ENCODE measurements around the gene ANK3.

The ANK3 gene

GRCh38 chr10:60276232-60276631, 113.4 kb downstream of the ANK3 start:
- H3K4me3 ChIP-seq (ENCODE audit: low read depth in 1 of 5, low read length in 5 of 5), result no peak overlapping the region
- no peaks in the 10 kb centered on the region for H3K9me3 ChIP-seq (ENCODE audit: control insufficient read depth in 5 of 5, low read length in 5 of 5)
- no peak overlapping the region for H3K9ac ChIP-seq (ENCODE audit: low read length in 5 of 5)
- no peak overlapping the region for H3K27ac ChIP-seq (ENCODE audit: low read depth, low read length)
- no peaks in the 10 kb centered on the region for H3K27me3 ChIP-seq (ENCODE audit: control insufficient read depth in 5 of 5, insufficient read depth in 4 of 5, low read length in 5 of 5)
- H3K36me3 ChIP-seq (ENCODE audit: control insufficient read depth in 5 of 5, insufficient read depth in 5 of 5, low read length in 5 of 5), result no peaks in the 10 kb centered on the region
- H3K4me1 ChIP-seq (ENCODE audit: control insufficient read depth in 5 of 5, insufficient read depth in 5 of 5, low read length in 5 of 5), result no peaks in the 10 kb centered on the region

DNA sequence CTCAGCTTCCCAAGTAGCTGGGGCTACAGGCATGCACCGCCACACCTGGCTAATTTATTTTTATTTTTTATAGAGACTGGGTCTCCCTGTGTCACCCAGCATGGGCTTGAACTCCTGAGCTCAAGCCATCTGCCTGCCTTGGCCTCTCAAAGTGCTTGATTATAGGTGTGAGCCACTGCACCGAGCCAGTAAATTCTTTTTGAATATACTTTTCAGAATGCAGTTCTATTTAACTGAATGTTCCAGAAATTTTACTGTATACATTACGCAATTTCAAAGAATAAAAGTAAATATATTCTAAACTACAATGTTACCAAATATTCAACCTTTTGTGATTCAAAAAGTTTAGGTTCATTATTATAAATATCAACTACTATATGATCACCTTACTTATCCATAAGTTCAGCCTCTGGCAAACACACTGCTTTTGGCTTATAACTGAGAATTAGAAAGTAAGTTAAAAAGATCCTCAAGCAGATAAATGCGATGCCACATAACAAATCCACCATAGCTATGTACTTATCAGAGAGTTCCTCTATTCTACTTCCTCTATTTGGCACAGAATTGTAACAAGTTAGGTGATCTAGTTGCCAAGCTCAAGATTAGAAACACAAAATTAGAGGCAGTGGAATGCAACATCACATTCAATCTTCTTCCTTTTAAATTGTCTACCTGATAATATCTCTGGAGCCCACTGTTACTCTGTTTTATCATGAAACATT, 118.2 kb downstream of the ANK3 start:
- Histone ChIP-seq H3K27me3 (ENCODE audit: control insufficient read depth in 5 of 5, insufficient read depth in 4 of 5, low read length in 5 of 5) (no peaks in the 10 kb centered on the region), H3K9me3 (ENCODE audit: control insufficient read depth in 5 of 5, low read length in 5 of 5) (no peaks in the 10 kb centered on the region), H3K4me1 (ENCODE audit: control insufficient read depth in 5 of 5, insufficient read depth in 5 of 5, low read length in 5 of 5) (no peaks in the 10 kb centered on the region), H3K27ac (ENCODE audit: low read depth, low read length) (no peak overlapping the region), H3K9ac (ENCODE audit: low read length in 5 of 5) (no peak overlapping the region), H3K36me3 (ENCODE audit: control insufficient read depth in 5 of 5, insufficient read depth in 5 of 5, low read length in 5 of 5) (no peaks in the 10 kb centered on the region), H3K4me3 (ENCODE audit: low read depth in 1 of 5, low read length in 5 of 5) (no peak overlapping the region)

- Histone ChIP-seq H3K4me1 (ENCODE audit: control insufficient read depth in 5 of 5, insufficient read depth in 5 of 5, low read length in 5 of 5) (no peaks in the 10 kb centered on the region), H3K9me3 (ENCODE audit: control insufficient read depth in 5 of 5, low read length in 5 of 5) (no peaks in the 10 kb centered on the region), H3K9ac (ENCODE audit: low read length in 5 of 5) (no peak overlapping the region), H3K4me3 (ENCODE audit: low read depth in 1 of 5, low read length in 5 of 5) (no peak overlapping the region), H3K27ac (ENCODE audit: low read depth, low read length) (no peak overlapping the region), H3K36me3 (ENCODE audit: control insufficient read depth in 5 of 5, insufficient read depth in 5 of 5, low read length in 5 of 5) (no peaks in the 10 kb centered on the region), H3K27me3 (ENCODE audit: control insufficient read depth in 5 of 5, insufficient read depth in 4 of 5, low read length in 5 of 5) (no peaks in the 10 kb centered on the region)
Observed at GRCh38 chr10:60270426-60270825, 119.2 kb downstream of the ANK3 start.

DNA sequence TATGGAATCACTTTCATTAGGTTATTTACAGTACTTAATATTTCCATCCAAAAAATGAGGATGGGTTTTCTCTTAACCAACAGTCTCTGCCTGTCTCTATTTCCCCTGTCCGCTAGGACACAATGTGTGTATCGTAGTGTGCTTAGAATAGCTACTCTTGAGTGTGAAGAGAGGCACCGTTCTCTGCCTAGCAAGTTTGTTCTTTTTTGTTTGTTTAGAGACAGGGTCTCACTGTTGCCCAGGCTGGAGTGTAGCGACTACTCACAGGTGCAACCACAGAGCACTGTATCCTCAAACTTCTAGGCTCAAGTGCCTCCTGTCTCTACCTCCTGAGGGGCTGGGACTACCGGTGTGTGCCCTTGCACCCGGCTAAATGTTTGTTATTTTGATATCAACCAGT, 121.9 kb downstream of the ANK3 start:
- Histone ChIP-seq H3K4me1 (ENCODE audit: control insufficient read depth in 5 of 5, insufficient read depth in 5 of 5, low read length in 5 of 5) (no peaks in the 10 kb centered on the region), H3K9ac (ENCODE audit: low read length in 5 of 5) (no peak overlapping the region), H3K9me3 (ENCODE audit: control insufficient read depth in 5 of 5, low read length in 5 of 5) (no peaks in the 10 kb centered on the region), H3K36me3 (ENCODE audit: control insufficient read depth in 5 of 5, insufficient read depth in 5 of 5, low read length in 5 of 5) (no peaks in the 10 kb centered on the region), H3K4me3 (ENCODE audit: low read depth in 1 of 5, low read length in 5 of 5) (no peak overlapping the region), H3K27me3 (ENCODE audit: control insufficient read depth in 5 of 5, insufficient read depth in 4 of 5, low read length in 5 of 5) (no peaks in the 10 kb centered on the region), H3K27ac (ENCODE audit: low read depth, low read length) (no peak overlapping the region)

DNA sequence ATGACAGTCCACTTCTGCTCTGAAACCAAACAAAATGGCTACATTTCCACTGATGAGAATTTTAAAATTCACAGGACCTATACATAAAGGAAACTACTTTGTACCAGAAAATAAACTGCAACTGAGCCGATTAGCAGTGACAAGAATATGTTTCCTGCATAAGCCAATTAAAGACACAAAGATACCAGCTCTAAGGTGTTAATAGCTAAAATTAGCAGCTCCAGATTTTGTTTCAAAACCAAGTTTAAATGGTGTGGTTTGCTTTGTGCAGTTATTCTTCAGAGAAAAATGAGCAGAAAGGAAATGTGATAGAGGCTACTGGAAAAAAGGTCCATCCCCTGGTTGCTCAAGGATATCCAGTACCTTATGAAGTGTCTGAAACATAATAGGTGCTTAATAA, 123.2 kb downstream of the ANK3 start:
- H3K27ac ChIP-seq (ENCODE audit: low read depth, low read length), result no peak overlapping the region
- no peak overlapping the region for H3K4me3 ChIP-seq (ENCODE audit: low read depth in 1 of 5, low read length in 5 of 5)
- H3K4me1 ChIP-seq (ENCODE audit: control insufficient read depth in 5 of 5, insufficient read depth in 5 of 5, low read length in 5 of 5), result no peaks in the 10 kb centered on the region
- H3K9ac ChIP-seq (ENCODE audit: low read length in 5 of 5), result no peak overlapping the region
- no peaks in the 10 kb centered on the region for H3K9me3 ChIP-seq (ENCODE audit: control insufficient read depth in 5 of 5, low read length in 5 of 5)
- no peaks in the 10 kb centered on the region for H3K36me3 ChIP-seq (ENCODE audit: control insufficient read depth in 5 of 5, insufficient read depth in 5 of 5, low read length in 5 of 5)
- H3K27me3 ChIP-seq (ENCODE audit: control insufficient read depth in 5 of 5, insufficient read depth in 4 of 5, low read length in 5 of 5), result no peaks in the 10 kb centered on the region

DNA sequence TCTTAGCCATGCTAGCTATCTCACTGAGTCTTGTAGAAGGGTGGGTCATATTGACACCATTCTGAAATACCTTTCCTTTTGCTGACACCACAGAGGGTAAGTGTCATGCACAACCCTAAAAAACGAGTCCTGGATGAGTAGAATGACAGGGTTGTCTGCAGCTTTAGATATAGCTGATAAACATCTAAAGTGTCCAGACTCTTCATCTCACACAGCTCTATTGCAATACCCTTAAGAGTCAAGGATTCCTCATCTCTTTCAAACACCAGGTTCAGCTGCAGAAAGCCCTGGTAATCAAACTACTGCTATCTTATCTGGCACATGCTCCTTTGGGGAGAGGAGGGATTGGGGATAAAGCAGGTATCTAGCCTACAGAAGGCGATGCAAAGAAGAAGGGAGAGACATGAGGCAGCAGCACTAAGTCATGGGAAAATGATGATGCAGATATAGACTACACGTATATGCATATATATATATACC, 127.0 kb downstream of the ANK3 start:
- Histone ChIP-seq H3K36me3 (ENCODE audit: control insufficient read depth in 5 of 5, insufficient read depth in 5 of 5, low read length in 5 of 5) (no peaks in the 10 kb centered on the region), H3K9me3 (ENCODE audit: control insufficient read depth in 5 of 5, low read length in 5 of 5) (no peaks in the 10 kb centered on the region), H3K27ac (ENCODE audit: low read depth, low read length) (no peak overlapping the region), H3K9ac (ENCODE audit: low read length in 5 of 5) (no peak overlapping the region), H3K4me3 (ENCODE audit: low read depth in 1 of 5, low read length in 5 of 5) (no peak overlapping the region), H3K27me3 (ENCODE audit: control insufficient read depth in 5 of 5, insufficient read depth in 4 of 5, low read length in 5 of 5) (no peaks in the 10 kb centered on the region), H3K4me1 (ENCODE audit: control insufficient read depth in 5 of 5, insufficient read depth in 5 of 5, low read length in 5 of 5) (peaks cover 0 to 11% (median 10%) of the 10 kb centered on the region in 5 donors)

- H3K27me3 ChIP-seq (ENCODE audit: control insufficient read depth in 5 of 5, insufficient read depth in 4 of 5, low read length in 5 of 5), result no peaks in the 10 kb centered on the region
- no peaks in the 10 kb centered on the region for H3K36me3 ChIP-seq (ENCODE audit: control insufficient read depth in 5 of 5, insufficient read depth in 5 of 5, low read length in 5 of 5)
- H3K4me3 ChIP-seq (ENCODE audit: low read depth in 1 of 5, low read length in 5 of 5), result no peak overlapping the region
- H3K9ac ChIP-seq (ENCODE audit: low read length in 5 of 5), result no peak overlapping the region
- peaks cover 0 to 13% (median 12%) of the 10 kb centered on the region in 5 donors for H3K4me1 ChIP-seq (ENCODE audit: control insufficient read depth in 5 of 5, insufficient read depth in 5 of 5, low read length in 5 of 5)
- no peak overlapping the region for H3K27ac ChIP-seq (ENCODE audit: low read depth, low read length)
- no peaks in the 10 kb centered on the region for H3K9me3 ChIP-seq (ENCODE audit: control insufficient read depth in 5 of 5, low read length in 5 of 5)
Observed at GRCh38 chr10:60260321-60260720, 129.4 kb downstream of the ANK3 start.

DNA sequence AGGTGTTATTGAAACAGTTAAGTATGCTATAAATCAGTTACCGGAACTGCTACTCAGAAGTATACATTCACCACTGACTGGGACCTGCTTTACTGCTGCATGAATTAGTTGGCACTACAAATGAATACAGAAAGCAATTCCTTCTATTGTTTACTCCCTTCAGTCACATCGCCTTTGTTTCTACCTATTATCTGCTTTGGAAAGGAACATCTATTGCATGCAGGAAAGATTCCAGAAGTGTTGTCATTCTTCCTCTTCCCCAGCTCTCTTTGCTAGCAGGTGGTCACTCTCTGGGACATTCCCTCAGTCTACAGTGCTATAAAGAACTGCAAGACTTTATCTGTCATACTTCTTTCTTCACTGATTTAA, 131.3 kb downstream of the ANK3 start:
- Histone ChIP-seq H3K9me3 (ENCODE audit: control insufficient read depth in 5 of 5, low read length in 5 of 5) (no peaks in the 10 kb centered on the region), H3K27me3 (ENCODE audit: control insufficient read depth in 5 of 5, insufficient read depth in 4 of 5, low read length in 5 of 5) (no peaks in the 10 kb centered on the region), H3K4me1 (ENCODE audit: control insufficient read depth in 5 of 5, insufficient read depth in 5 of 5, low read length in 5 of 5) (peaks cover 0 to 13% (median 12%) of the 10 kb centered on the region in 5 donors), H3K36me3 (ENCODE audit: control insufficient read depth in 5 of 5, insufficient read depth in 5 of 5, low read length in 5 of 5) (no peaks in the 10 kb centered on the region), H3K4me3 (ENCODE audit: low read depth in 1 of 5, low read length in 5 of 5) (no peak overlapping the region), H3K9ac (ENCODE audit: low read length in 5 of 5) (no peak overlapping the region), H3K27ac (ENCODE audit: low read depth, low read length) (no peak overlapping the region)

DNA sequence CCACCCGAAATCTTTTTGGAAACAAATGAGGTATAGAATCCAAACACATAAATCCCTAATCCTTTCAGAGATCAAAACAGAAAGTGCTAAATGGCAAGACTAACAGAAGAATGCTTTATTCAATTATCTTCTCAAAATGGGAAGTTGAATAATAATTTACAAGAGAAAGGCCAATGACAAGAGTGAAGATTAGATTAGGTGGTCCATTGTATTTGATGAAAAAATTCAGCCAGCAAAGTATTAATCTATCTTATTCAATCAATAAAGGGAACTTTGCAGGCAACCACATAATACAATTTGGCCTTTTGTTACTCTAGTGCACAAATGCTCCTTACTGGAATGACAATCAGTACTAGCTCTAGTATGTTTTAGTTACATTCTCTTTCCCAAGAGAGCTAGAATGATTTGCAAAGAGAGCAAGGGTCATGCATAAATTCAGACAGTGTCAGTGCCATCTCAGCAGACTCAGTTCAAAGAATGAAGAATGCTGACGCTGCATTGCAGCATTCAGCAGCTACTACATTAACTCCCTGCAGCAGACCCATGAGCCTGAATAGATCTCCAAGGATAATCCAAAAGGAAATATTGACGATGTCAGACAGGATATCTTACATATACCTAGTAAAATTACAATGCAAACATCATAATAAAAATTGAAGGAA, 131.8 kb downstream of the ANK3 start:
- no peak overlapping the region for H3K9ac ChIP-seq (ENCODE audit: low read length in 5 of 5)
- H3K27ac ChIP-seq (ENCODE audit: low read depth, low read length), result no peak overlapping the region
- no peaks in the 10 kb centered on the region for H3K27me3 ChIP-seq (ENCODE audit: control insufficient read depth in 5 of 5, insufficient read depth in 4 of 5, low read length in 5 of 5)
- peaks cover 0 to 13% (median 12%) of the 10 kb centered on the region in 5 donors for H3K4me1 ChIP-seq (ENCODE audit: control insufficient read depth in 5 of 5, insufficient read depth in 5 of 5, low read length in 5 of 5)
- no peaks in the 10 kb centered on the region for H3K9me3 ChIP-seq (ENCODE audit: control insufficient read depth in 5 of 5, low read length in 5 of 5)
- H3K36me3 ChIP-seq (ENCODE audit: control insufficient read depth in 5 of 5, insufficient read depth in 5 of 5, low read length in 5 of 5), result no peaks in the 10 kb centered on the region
- no peak overlapping the region for H3K4me3 ChIP-seq (ENCODE audit: low read depth in 1 of 5, low read length in 5 of 5)

DNA sequence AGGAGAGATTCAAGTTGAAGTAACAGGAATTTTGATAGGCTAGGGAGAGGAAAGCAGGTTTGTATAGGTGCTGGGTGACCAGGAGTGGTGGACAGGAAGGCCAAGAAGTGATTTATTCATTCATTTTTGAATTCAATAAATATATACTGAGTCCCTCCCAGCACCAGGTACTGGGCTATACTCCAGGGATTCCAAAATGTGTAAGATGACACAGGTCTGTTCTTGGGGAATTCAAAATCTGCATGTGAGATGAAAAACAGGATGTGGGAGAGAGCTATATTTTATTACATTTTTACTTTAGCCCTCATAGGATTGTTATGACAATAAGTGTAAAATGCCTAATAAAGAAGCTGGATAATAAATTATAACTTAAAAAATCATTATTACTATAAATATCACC, 134.9 kb downstream of the ANK3 start:
- H3K4me1 ChIP-seq (ENCODE audit: control insufficient read depth in 5 of 5, insufficient read depth in 5 of 5, low read length in 5 of 5), result peaks cover 0 to 13% (median 12%) of the 10 kb centered on the region in 5 donors
- no peak overlapping the region for H3K9ac ChIP-seq (ENCODE audit: low read length in 5 of 5)
- no peaks in the 10 kb centered on the region for H3K36me3 ChIP-seq (ENCODE audit: control insufficient read depth in 5 of 5, insufficient read depth in 5 of 5, low read length in 5 of 5)
- no peaks in the 10 kb centered on the region for H3K27me3 ChIP-seq (ENCODE audit: control insufficient read depth in 5 of 5, insufficient read depth in 4 of 5, low read length in 5 of 5)
- H3K4me3 ChIP-seq (ENCODE audit: low read depth in 1 of 5, low read length in 5 of 5), result no peak overlapping the region
- no peaks in the 10 kb centered on the region for H3K9me3 ChIP-seq (ENCODE audit: control insufficient read depth in 5 of 5, low read length in 5 of 5)
- no peak overlapping the region for H3K27ac ChIP-seq (ENCODE audit: low read depth, low read length)
